CD4-positive, CD25-positive, alpha-beta regulatory T cell (primary cell): Measurements from ENCODE around the gene MTA2. TPM values are rescaled to one million over a fixed set of nuclear protein-coding genes. Genes with fewer than 3 reads are reported as not detected.
"Not testable (repeated sequence)": the region's sequence is repeated elsewhere in the genome, so short reads cannot be mapped to it uniquely, and the experiment has no call there.

Experiments used
- ATAC-seq, 2 donors: fragments of 150-1000 bp; cut with Tn5 transposase; one replicate each; pipeline ENCODE4 v1.10.0; 2021; ENCODE audit warnings: low read depth in 2 of 2, moderate number of reproducible peaks in 2 of 2, moderate library complexity in 1 of 2
- DNase-seq, 3 donors: peaks; one replicate each; pipeline versions ENCODE4 v3.0.0 to v3.0.0-alpha.2; 2012 to 2022; ENCODE audit warnings: mixed read lengths in 1 of 3
- H3K27ac ChIP-seq: one replicate; pipeline ENCODE4 v1.7.0; 2013; ENCODE audit warnings: mild to moderate bottlenecking, low read length; ENCODE audit not compliant: insufficient read depth, poor library complexity, severe bottlenecking
- H3K27me3 ChIP-seq: one replicate; pipeline ENCODE4 v1.7.0; 2013; ENCODE audit warnings: low read length; ENCODE audit not compliant: control insufficient read depth, insufficient read depth
- H3K36me3 ChIP-seq: one replicate; pipeline ENCODE4 v1.7.0; 2013; ENCODE audit warnings: mild to moderate bottlenecking, low read length, moderate library complexity; ENCODE audit not compliant: control insufficient read depth, insufficient read depth
- H3K4me1 ChIP-seq: 2 replicates; pipeline ENCODE4 v1.7.0; 2013; ENCODE audit warnings: mild to moderate bottlenecking, low read length; ENCODE audit not compliant: insufficient read depth, control insufficient read depth, poor library complexity, severe bottlenecking
- H3K4me3 ChIP-seq: one replicate; pipeline ENCODE4 v1.7.0; 2013; ENCODE audit warnings: low read depth, mild to moderate bottlenecking, low read length, moderate library complexity
- H3K9me3 ChIP-seq, 2 experiments: 1 replicate in 1 of 2; 2 replicates in 1 of 2; pipeline ENCODE4 v1.7.0; 2013; ENCODE audit warnings: low read length in 2 of 2, mild to moderate bottlenecking in 1 of 2, moderate library complexity in 1 of 2; ENCODE audit not compliant: control insufficient read depth in 2 of 2
- H3K27ac Mint-ChIP-seq, 3 donors: one replicate each; pipeline ENCODE4 v1.8.0; 2020 to 2022; ENCODE audit warnings: mild to moderate bottlenecking in 3 of 3, mixed read lengths in 3 of 3, moderate library complexity in 2 of 3
- H3K27me3 Mint-ChIP-seq: one replicate; pipeline ENCODE4 v1.8.0; 2022; ENCODE audit warnings: mild to moderate bottlenecking, mixed read lengths
- H3K36me3 Mint-ChIP-seq: one replicate; pipeline ENCODE4 v1.8.0; 2020; ENCODE audit warnings: mixed read lengths
- H3K4me1 Mint-ChIP-seq, 4 donors: one replicate each; pipeline ENCODE4 v1.8.0; 2020 to 2022; ENCODE audit warnings: mixed read lengths in 4 of 4, mild to moderate bottlenecking in 1 of 4
- H3K4me3 Mint-ChIP-seq, 4 donors: one replicate each; pipeline ENCODE4 v1.8.0; 2020 to 2022; ENCODE audit warnings: mild to moderate bottlenecking in 4 of 4, mixed read lengths in 4 of 4, moderate library complexity in 3 of 4
- H3K9me3 Mint-ChIP-seq, 7 donors: one replicate each; pipeline ENCODE4 v1.8.0; 2020 to 2022; ENCODE audit warnings: mixed read lengths in 7 of 7, mild to moderate bottlenecking in 3 of 7, moderate library complexity in 2 of 7
- polyA plus RNA-seq, 4 donors: library from polyadenylated mRNA; unstranded; fragments of 300-500 nt; fragmentation: Illumina TruSeq; gene quantifications; one replicate each; pipeline ENCODE4 v1.2.3, GENCODE V29; 2021
- total RNA-seq: library from RNA; stranded (reverse); gene quantifications from one replicate; pipeline ENCODE4 v1.2.3, GENCODE V29; 2022

The MTA2 gene
- total and polyA plus RNA-seq, 5 donors from 2014 or later: 30.3 to 172 (median 34.7) TPM

GRCh38 chr11:62595124-62595523, 6.5 kb downstream of the MTA2 start:
- Mint-ChIP-seq H3K4me1 (peaks cover 11 to 87% (median 55%) of the 10 kb centered on the region in 4 donors), H3K9me3 (no peaks in the 10 kb centered on the region), H3K36me3 (peaks cover 44% of the 10 kb centered on the region), H3K27ac (peak overlapping the region in 2 of 3 donors; percentile 36 to 76), H3K27me3 (no peaks in the 10 kb centered on the region), H3K4me3 (peak overlapping the region in 1 of 4 donors; percentile 90)
- Histone ChIP-seq H3K27ac (no peak overlapping the region), H3K4me3 (no peak overlapping the region), H3K9me3 (no peaks in the 10 kb centered on the region), H3K4me1 (peaks cover 62% of the 10 kb centered on the region), H3K27me3 (no peaks in the 10 kb centered on the region), H3K36me3 (peaks cover 49% of the 10 kb centered on the region)
- ATAC-seq (no peak), DNase-seq (no peak)

GRCh38 chr11:62593434-62594044, 8.1 kb downstream of the MTA2 start:
- no peak for ATAC-seq
- Histone ChIP-seq H3K9me3 (no peaks in the 10 kb centered on the region), H3K27me3 (no peaks in the 10 kb centered on the region), H3K4me1 (peaks cover 55% of the 10 kb centered on the region), H3K4me3 (no peak overlapping the region), H3K36me3 (peaks cover 49% of the 10 kb centered on the region), H3K27ac (peak overlapping the region; percentile 45)
- Mint-ChIP-seq H3K4me3 (peak overlapping the region; percentile 80 to 98 (median 88)), H3K4me1 (peaks cover 0 to 83% (median 50%) of the 10 kb centered on the region in 4 donors), H3K9me3 (no peaks in the 10 kb centered on the region), H3K27ac (peak overlapping the region; percentile 57 to 95 (median 93)), H3K27me3 (no peaks in the 10 kb centered on the region), H3K36me3 (peaks cover 29% of the 10 kb centered on the region)
- DNase-seq: peak; percentile 61 to 88 (median 77)

- Histone ChIP-seq H3K4me3 (peak overlapping the region; percentile 75), H3K27ac (peak overlapping the region; percentile 94), H3K27me3 (no peaks in the 10 kb centered on the region), H3K36me3 (peaks cover 49% of the 10 kb centered on the region), H3K4me1 (peaks cover 49% of the 10 kb centered on the region), H3K9me3 (no peaks in the 10 kb centered on the region)
- ATAC-seq (no peak), DNase-seq (no peak)
- peak overlapping the region in 3 of 4 donors; percentile 41 to 90 (median 46) for H3K4me3 Mint-ChIP-seq
- peaks cover 23% of the 10 kb centered on the region for H3K36me3 Mint-ChIP-seq
- no peaks in the 10 kb centered on the region for H3K27me3 Mint-ChIP-seq
- peak overlapping the region in 2 of 3 donors; percentile 85 to 95 for H3K27ac Mint-ChIP-seq
- peaks cover 0 to 79% (median 45%) of the 10 kb centered on the region in 4 donors for H3K4me1 Mint-ChIP-seq
- no peaks in the 10 kb centered on the region for H3K9me3 Mint-ChIP-seq
These were observed 8.7 kb downstream of the MTA2 start for GRCh38 chr11:62592989-62593421.

- Histone ChIP-seq H3K4me1 (peaks cover 42% of the 10 kb centered on the region), H3K9me3 (no peaks in the 10 kb centered on the region), H3K27ac (peak overlapping the region; percentile 94), H3K36me3 (peaks cover 49% of the 10 kb centered on the region), H3K27me3 (no peaks in the 10 kb centered on the region), H3K4me3 (peak overlapping the region; percentile 75)
- no peak for DNase-seq
- Mint-ChIP-seq H3K27ac (peak overlapping the region; percentile 95 to 97 (median 96)), H3K9me3 (no peaks in the 10 kb centered on the region), H3K27me3 (no peaks in the 10 kb centered on the region), H3K4me1 (peaks cover 0 to 76% (median 39%) of the 10 kb centered on the region in 4 donors), H3K36me3 (peaks cover 17% of the 10 kb centered on the region), H3K4me3 (peak overlapping the region; percentile 90 to 96 (median 94))
- ATAC-seq: no peak
These were observed 9.4 kb downstream of the MTA2 start for GRCh38 chr11:62592146-62592815.

GRCh38 chr11:62591448-62592145, 10.1 kb downstream of the MTA2 start, which contains the start of gene TUT1:
TSS of gene TUT1 (minus strand) at chr11:62591523. CDS start at chr11:62591485, 38 bp downstream.
- no peaks in the 10 kb centered on the region for H3K9me3 Mint-ChIP-seq
- H3K27ac Mint-ChIP-seq: peak within 1 kb of the TSS; percentile 95 to 97 (median 96)
- H3K9me3 ChIP-seq: no peaks in the 10 kb centered on the region
- H3K27ac ChIP-seq: peak within 1 kb of the TSS; percentile 94
- peaks cover 0 to 73% (median 38%) of the 10 kb centered on the region in 4 donors for H3K4me1 Mint-ChIP-seq
- H3K27me3 Mint-ChIP-seq: no peaks in the 10 kb centered on the region
- H3K4me1 ChIP-seq: peaks cover 39% of the 10 kb centered on the region
- H3K27me3 ChIP-seq: no peaks in the 10 kb centered on the region
- peak; percentile 95 to 99 (median 98) for DNase-seq
- peaks cover 43% of the 10 kb centered on the region for H3K36me3 ChIP-seq
- H3K4me3 ChIP-seq: peak within 1 kb of the TSS; percentile 95
- peak within 1 kb of the TSS; percentile 90 to 96 (median 94) for H3K4me3 Mint-ChIP-seq
- H3K36me3 Mint-ChIP-seq: peaks cover 17% of the 10 kb centered on the region
- ATAC-seq: peak; percentile 89 to 90

GRCh38 chr11:62588966-62589637, 12.6 kb downstream of the MTA2 start:
- Mint-ChIP-seq H3K36me3 (peaks cover 5% of the 10 kb centered on the region), H3K4me3 (peak overlapping the region; percentile 28 to 93 (median 57)), H3K4me1 (peaks cover 0 to 59% (median 30%) of the 10 kb centered on the region in 4 donors), H3K9me3 (no peaks in the 10 kb centered on the region), H3K27ac (peak overlapping the region in 2 of 3 donors; percentile 75), H3K27me3 (no peaks in the 10 kb centered on the region)
- Histone ChIP-seq H3K27ac (no peak overlapping the region), H3K4me3 (no peak overlapping the region), H3K4me1 (peaks cover 38% of the 10 kb centered on the region), H3K36me3 (peaks cover 24% of the 10 kb centered on the region), H3K9me3 (no peaks in the 10 kb centered on the region), H3K27me3 (no peaks in the 10 kb centered on the region)
- ATAC-seq (no peak), DNase-seq (peak in 1 of 3 donors; percentile 54)

- H3K36me3 Mint-ChIP-seq: peaks cover 12% of the 10 kb centered on the region
These were observed 16.3 kb downstream of the MTA2 start for GRCh38 chr11:62585356-62585755.

More at GRCh38 chr11:62585356-62585755, 16.3 kb downstream of the MTA2 start:
- not testable (repeated sequence) for H3K27me3 Mint-ChIP-seq, H3K4me3 ChIP-seq, H3K27me3 ChIP-seq, H3K9me3 Mint-ChIP-seq, H3K27ac Mint-ChIP-seq, H3K4me1 ChIP-seq, H3K27ac ChIP-seq, DNase-seq, ATAC-seq, H3K9me3 ChIP-seq
- peak overlapping the region in 2 of 4 donors; percentile 27 to 38 for H3K4me3 Mint-ChIP-seq
- H3K4me1 Mint-ChIP-seq: peaks cover 0 to 33% (median 13%) of the 10 kb centered on the region in 4 donors
- H3K36me3 ChIP-seq: peaks cover 37% of the 10 kb centered on the region
